ENCODE measurements around the gene CD36. TPM values are rescaled to one million over a fixed set of nuclear protein-coding genes. Genes with fewer than 3 reads are reported as not detected.

The CD36 gene
- total and polyA plus RNA-seq, 2 experiments from 2014 or later, result 0.40 to 1.8 TPM

DNA sequence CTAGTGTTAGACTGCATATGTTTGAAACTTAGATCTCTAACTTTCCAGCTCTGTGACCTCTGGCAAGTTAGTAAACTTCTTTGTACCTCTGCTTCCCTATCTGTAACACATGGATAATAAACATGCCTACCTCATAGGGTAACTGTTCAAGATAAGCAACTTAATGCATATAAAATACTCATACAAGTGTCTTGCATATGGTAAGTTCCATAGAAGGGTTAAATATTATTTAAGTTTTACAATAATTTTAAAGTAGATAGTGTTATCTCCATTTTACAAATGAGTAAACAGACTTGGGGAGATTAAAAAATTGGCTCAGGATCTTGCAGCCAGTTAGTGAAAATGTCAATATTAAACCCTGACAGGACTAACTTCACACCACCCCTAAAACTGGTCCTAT is 30.1 kb upstream of the CD36 start:
- Histone ChIP-seq H3K27me3 (ENCODE audit: insufficient read depth) (no peaks in the 10 kb centered on the region), H3K36me3 (ENCODE audit: insufficient read depth) (no peaks in the 10 kb centered on the region), H3K4me1 (ENCODE audit: insufficient read depth) (no peaks in the 10 kb centered on the region), H3F3A (replicated peaks; ENCODE audit: low read depth) (no peaks in the 10 kb centered on the region), H3K4me3 (no peak overlapping the region), H2AFZ (no peak overlapping the region), H3K79me2 (replicated peaks; ENCODE audit: insufficient read depth) (no peaks in the 10 kb centered on the region), H3K27ac (ENCODE audit: low read depth) (no peak overlapping the region), H3K4me2 (no peak overlapping the region), H4K20me1 (replicated peaks; ENCODE audit: insufficient read depth) (no peaks in the 10 kb centered on the region), H3K9me2 (ENCODE audit: insufficient read depth) (no peaks in the 10 kb centered on the region)
- Mint-ChIP-seq H3K4me1 (peaks cover 7% of the 10 kb centered on the region; the same call in 1 of the 3 replicates), H3K4me3 (no peak overlapping the region), H3K36me3 (ENCODE audit: low read depth) (no peaks in the 10 kb centered on the region), H3K9me3 (no peaks in the 10 kb centered on the region), H3K27ac (no peak overlapping the region), H3K27me3 (ENCODE audit: insufficient read depth, low read depth, poor library complexity) (peaks cover 2% of the 10 kb centered on the region)
- no peak for ATAC-seq
- DNase-seq (ENCODE audit: low spot score), result no peak
- TF ChIP-seq, protein P1, sequence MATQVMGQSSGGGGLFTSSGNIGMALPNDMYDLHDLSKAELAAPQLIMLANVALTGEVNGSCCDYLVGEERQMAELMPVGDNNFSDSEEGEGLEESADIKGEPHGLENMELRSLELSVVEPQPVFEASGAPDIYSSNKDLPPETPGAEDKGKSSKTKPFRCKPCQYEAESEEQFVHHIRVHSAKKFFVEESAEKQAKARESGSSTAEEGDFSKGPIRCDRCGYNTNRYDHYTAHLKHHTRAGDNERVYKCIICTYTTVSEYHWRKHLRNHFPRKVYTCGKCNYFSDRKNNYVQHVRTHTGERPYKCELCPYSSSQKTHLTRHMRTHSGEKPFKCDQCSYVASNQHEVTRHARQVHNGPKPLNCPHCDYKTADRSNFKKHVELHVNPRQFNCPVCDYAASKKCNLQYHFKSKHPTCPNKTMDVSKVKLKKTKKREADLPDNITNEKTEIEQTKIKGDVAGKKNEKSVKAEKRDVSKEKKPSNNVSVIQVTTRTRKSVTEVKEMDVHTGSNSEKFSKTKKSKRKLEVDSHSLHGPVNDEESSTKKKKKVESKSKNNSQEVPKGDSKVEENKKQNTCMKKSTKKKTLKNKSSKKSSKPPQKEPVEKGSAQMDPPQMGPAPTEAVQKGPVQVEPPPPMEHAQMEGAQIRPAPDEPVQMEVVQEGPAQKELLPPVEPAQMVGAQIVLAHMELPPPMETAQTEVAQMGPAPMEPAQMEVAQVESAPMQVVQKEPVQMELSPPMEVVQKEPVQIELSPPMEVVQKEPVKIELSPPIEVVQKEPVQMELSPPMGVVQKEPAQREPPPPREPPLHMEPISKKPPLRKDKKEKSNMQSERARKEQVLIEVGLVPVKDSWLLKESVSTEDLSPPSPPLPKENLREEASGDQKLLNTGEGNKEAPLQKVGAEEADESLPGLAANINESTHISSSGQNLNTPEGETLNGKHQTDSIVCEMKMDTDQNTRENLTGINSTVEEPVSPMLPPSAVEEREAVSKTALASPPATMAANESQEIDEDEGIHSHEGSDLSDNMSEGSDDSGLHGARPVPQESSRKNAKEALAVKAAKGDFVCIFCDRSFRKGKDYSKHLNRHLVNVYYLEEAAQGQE (IDR thresholded peaks at IDR 0.05; ENCODE audit: unreplicated experiment), result no peak
- TF ChIP-seq EZH2phosphoT487 (IDR thresholded peaks at IDR 0.05; ENCODE audit: unreplicated experiment), result no peak
- TF ChIP-seq JUNB (IDR thresholded peaks at IDR 0.05; ENCODE audit: unreplicated experiment), result no peak
- TF ChIP-seq STAT1 (IDR thresholded peaks at IDR 0.05; ENCODE audit: unreplicated experiment), result no peak
- TF ChIP-seq CREB1 (CRISPR knock-in tag; IDR thresholded peaks at IDR 0.05; ENCODE audit: low read depth), result no peak
- TF ChIP-seq, protein P2, sequence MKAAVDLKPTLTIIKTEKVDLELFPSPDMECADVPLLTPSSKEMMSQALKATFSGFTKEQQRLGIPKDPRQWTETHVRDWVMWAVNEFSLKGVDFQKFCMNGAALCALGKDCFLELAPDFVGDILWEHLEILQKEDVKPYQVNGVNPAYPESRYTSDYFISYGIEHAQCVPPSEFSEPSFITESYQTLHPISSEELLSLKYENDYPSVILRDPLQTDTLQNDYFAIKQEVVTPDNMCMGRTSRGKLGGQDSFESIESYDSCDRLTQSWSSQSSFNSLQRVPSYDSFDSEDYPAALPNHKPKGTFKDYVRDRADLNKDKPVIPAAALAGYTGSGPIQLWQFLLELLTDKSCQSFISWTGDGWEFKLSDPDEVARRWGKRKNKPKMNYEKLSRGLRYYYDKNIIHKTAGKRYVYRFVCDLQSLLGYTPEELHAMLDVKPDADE (IDR thresholded peaks at IDR 0.05), result no peak

DNA sequence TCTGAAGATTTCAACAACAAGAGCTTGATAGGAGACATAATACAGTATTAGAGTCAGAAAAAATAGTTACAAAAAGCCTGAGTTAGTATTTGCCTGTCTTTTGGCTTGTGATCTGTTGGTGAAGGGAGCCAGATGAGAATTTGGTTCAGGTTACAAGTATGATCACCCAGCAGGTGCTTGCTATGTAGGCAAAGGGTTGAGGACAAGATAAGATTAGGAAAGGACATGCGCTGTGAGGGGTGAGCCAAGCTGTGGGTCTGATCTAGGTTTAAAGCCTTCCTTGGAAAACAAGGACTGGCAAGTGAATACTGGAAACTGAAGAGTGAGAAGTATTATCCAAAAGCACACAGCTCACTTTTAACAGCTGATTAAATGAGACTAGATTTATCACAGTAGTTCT is 28.7 kb upstream of the CD36 start:
- no peak overlapping the region for H3K4me2 ChIP-seq
- H3K4me1 ChIP-seq (ENCODE audit: insufficient read depth), result peaks cover 9% of the 10 kb centered on the region; the same call in 1 of the 2 replicates
- no peaks in the 10 kb centered on the region for H3K9me2 ChIP-seq (ENCODE audit: insufficient read depth)
- Mint-ChIP-seq H3K27me3 (ENCODE audit: insufficient read depth, low read depth, poor library complexity) (peaks cover 2% of the 10 kb centered on the region), H3K27ac (no peak overlapping the region), H3K4me1 (peaks cover 13% of the 10 kb centered on the region), H3K36me3 (ENCODE audit: low read depth) (no peaks in the 10 kb centered on the region), H3K9me3 (no peaks in the 10 kb centered on the region), H3K4me3 (no peak overlapping the region)
- no peaks in the 10 kb centered on the region for H3K36me3 ChIP-seq (ENCODE audit: insufficient read depth)
- H4K20me1 ChIP-seq (replicated peaks; ENCODE audit: insufficient read depth), result no peaks in the 10 kb centered on the region
- TF ChIP-seq POLR2AphosphoS5 (IDR thresholded peaks at IDR 0.05; ENCODE audit: low read depth), result no peak
- TF ChIP-seq JUNB (IDR thresholded peaks at IDR 0.05; ENCODE audit: unreplicated experiment), result no peak
- TF ChIP-seq, protein P1 (IDR thresholded peaks at IDR 0.05; ENCODE audit: unreplicated experiment), result no peak
- TF ChIP-seq, protein P3, sequence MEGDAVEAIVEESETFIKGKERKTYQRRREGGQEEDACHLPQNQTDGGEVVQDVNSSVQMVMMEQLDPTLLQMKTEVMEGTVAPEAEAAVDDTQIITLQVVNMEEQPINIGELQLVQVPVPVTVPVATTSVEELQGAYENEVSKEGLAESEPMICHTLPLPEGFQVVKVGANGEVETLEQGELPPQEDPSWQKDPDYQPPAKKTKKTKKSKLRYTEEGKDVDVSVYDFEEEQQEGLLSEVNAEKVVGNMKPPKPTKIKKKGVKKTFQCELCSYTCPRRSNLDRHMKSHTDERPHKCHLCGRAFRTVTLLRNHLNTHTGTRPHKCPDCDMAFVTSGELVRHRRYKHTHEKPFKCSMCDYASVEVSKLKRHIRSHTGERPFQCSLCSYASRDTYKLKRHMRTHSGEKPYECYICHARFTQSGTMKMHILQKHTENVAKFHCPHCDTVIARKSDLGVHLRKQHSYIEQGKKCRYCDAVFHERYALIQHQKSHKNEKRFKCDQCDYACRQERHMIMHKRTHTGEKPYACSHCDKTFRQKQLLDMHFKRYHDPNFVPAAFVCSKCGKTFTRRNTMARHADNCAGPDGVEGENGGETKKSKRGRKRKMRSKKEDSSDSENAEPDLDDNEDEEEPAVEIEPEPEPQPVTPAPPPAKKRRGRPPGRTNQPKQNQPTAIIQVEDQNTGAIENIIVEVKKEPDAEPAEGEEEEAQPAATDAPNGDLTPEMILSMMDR (conservative IDR thresholded peaks at IDR 0.05; ENCODE audit: low read depth in 2 of 2), result no peak
- no peak for TF ChIP-seq NANOG (IDR thresholded peaks at IDR 0.05; ENCODE audit: borderline replicate concordance)
- no peak for TF ChIP-seq ZNF331 (CRISPR knock-in tag; IDR thresholded peaks at IDR 0.05; ENCODE audit: low read depth)
- TF ChIP-seq, protein P2 (IDR thresholded peaks at IDR 0.05), result no peak
- no peak for TF ChIP-seq EZH2phosphoT487 (IDR thresholded peaks at IDR 0.05; ENCODE audit: unreplicated experiment)
- no peak for TF ChIP-seq STAT1 (IDR thresholded peaks at IDR 0.05; ENCODE audit: unreplicated experiment)
- TF ChIP-seq ZNF114 (CRISPR knock-in tag; IDR thresholded peaks at IDR 0.05), result no peak
- no peak for TF ChIP-seq CREB1 (CRISPR knock-in tag; IDR thresholded peaks at IDR 0.05; ENCODE audit: low read depth)
- H2AFZ ChIP-seq, result no peak overlapping the region
- ATAC-seq (no peak), DNase-seq (ENCODE audit: low spot score) (no peak)
- H3K27ac ChIP-seq (ENCODE audit: low read depth), result no peak overlapping the region
- H3K27me3 ChIP-seq (ENCODE audit: insufficient read depth), result no peaks in the 10 kb centered on the region
- H3F3A ChIP-seq (replicated peaks; ENCODE audit: low read depth), result no peaks in the 10 kb centered on the region
- H3K4me3 ChIP-seq, result no peak overlapping the region
- H3K79me2 ChIP-seq (replicated peaks; ENCODE audit: insufficient read depth), result no peaks in the 10 kb centered on the region
